Osteocyte (in vitro differentiated cells): ENCODE results near the gene GOT1. TPM values are rescaled to one million over a fixed set of nuclear protein-coding genes. Genes with fewer than 3 reads are reported as not detected.

ENCODE experiments used
- DNase-seq: peaks from one replicate; pipeline ENCODE4 v3.0.0; 2021; ENCODE audit warnings: mixed read lengths; ENCODE audit not compliant: unreplicated experiment; ENCODE audit errors: extremely low spot score
- H3K27ac Mint-ChIP-seq: one replicate; pipeline ENCODE4 v1.8.0; 2021; ENCODE audit warnings: mild to moderate bottlenecking, mixed read lengths; ENCODE audit not compliant: unreplicated experiment
- H3K27me3 Mint-ChIP-seq: one replicate; pipeline ENCODE4 v1.8.0; 2021; ENCODE audit warnings: mixed read lengths; ENCODE audit not compliant: unreplicated experiment
- H3K36me3 Mint-ChIP-seq: one replicate; pipeline ENCODE4 v1.8.0; 2021; ENCODE audit warnings: mixed read lengths; ENCODE audit not compliant: unreplicated experiment
- H3K4me1 Mint-ChIP-seq: one replicate; pipeline ENCODE4 v1.8.0; 2021; ENCODE audit warnings: mixed read lengths; ENCODE audit not compliant: unreplicated experiment
- H3K4me3 Mint-ChIP-seq: one replicate; pipeline ENCODE4 v1.8.0; 2021; ENCODE audit warnings: mild to moderate bottlenecking, moderate library complexity, mixed read lengths; ENCODE audit not compliant: unreplicated experiment
- H3K9me3 Mint-ChIP-seq: one replicate; pipeline ENCODE4 v1.8.0; 2021; ENCODE audit warnings: mixed read lengths; ENCODE audit not compliant: unreplicated experiment
- CTCF ChIP-seq: fragments of 200-600 bp; sonication (generic); IDR thresholded peaks from 2 replicates; pipeline ENCODE4 v1.5.0; 2021; ENCODE audit warnings: antibody characterized with exemption, mild to moderate bottlenecking, moderate library complexity
- total RNA-seq: library from RNA; stranded (reverse); gene quantifications from 2 replicates; pipeline ENCODE4 v1.2.1, GENCODE V29; 2021

Gene GOT1
- total RNA-seq, 1 donor from 2014 or later = 31.5 TPM

GRCh38 chr10:99412099-99412498 lies 18.3 kb downstream of the GOT1 start:
- Mint-ChIP-seq H3K36me3 (peaks cover 25% of the 10 kb centered on the region), H3K4me1 (peaks cover 5% of the 10 kb centered on the region), H3K9me3 (no peaks in the 10 kb centered on the region), H3K4me3 (no peak overlapping the region), H3K27ac (no peak overlapping the region), H3K27me3 (no peaks in the 10 kb centered on the region)
- DNase-seq = no peak
- TF ChIP-seq CTCF = no peak

- no peaks in the 10 kb centered on the region for H3K9me3 Mint-ChIP-seq
- H3K4me1 Mint-ChIP-seq = peaks cover 5% of the 10 kb centered on the region
- H3K4me3 Mint-ChIP-seq = no peak overlapping the region
- peaks cover 25% of the 10 kb centered on the region for H3K36me3 Mint-ChIP-seq
- DNase-seq = no peak
- no peak for TF ChIP-seq CTCF
- H3K27ac Mint-ChIP-seq = no peak overlapping the region
- no peaks in the 10 kb centered on the region for H3K27me3 Mint-ChIP-seq
These were observed 18.9 kb downstream of the GOT1 start for GRCh38 chr10:99411546-99411945.

- Mint-ChIP-seq H3K4me1 (peaks cover 5% of the 10 kb centered on the region), H3K9me3 (no peaks in the 10 kb centered on the region), H3K4me3 (no peak overlapping the region), H3K36me3 (peaks cover 26% of the 10 kb centered on the region), H3K27ac (no peak overlapping the region), H3K27me3 (no peaks in the 10 kb centered on the region)
- DNase-seq = no peak
- no peak for TF ChIP-seq CTCF
These were observed 19.5 kb downstream of the GOT1 start for GRCh38 chr10:99410876-99411275.

- no peaks in the 10 kb centered on the region for H3K27me3 Mint-ChIP-seq
- no peak for TF ChIP-seq CTCF
- peaks cover 29% of the 10 kb centered on the region for H3K36me3 Mint-ChIP-seq
- no peak overlapping the region for H3K27ac Mint-ChIP-seq
- H3K4me3 Mint-ChIP-seq = no peak overlapping the region
- H3K9me3 Mint-ChIP-seq = no peaks in the 10 kb centered on the region
- peaks cover 5% of the 10 kb centered on the region for H3K4me1 Mint-ChIP-seq
- no peak for DNase-seq
These were observed 20.3 kb downstream of the GOT1 start for GRCh38 chr10:99410146-99410545.

- Mint-ChIP-seq H3K4me1 (peaks cover 5% of the 10 kb centered on the region), H3K9me3 (no peaks in the 10 kb centered on the region)
These were observed 24.3 kb downstream of the GOT1 start for GRCh38 chr10:99406149-99406548.

More at GRCh38 chr10:99406149-99406548, 24.3 kb downstream of the GOT1 start:
- Mint-ChIP-seq H3K4me3 (no peak overlapping the region), H3K27ac (no peak overlapping the region), H3K36me3 (peaks cover 49% of the 10 kb centered on the region), H3K27me3 (no peaks in the 10 kb centered on the region)
- TF ChIP-seq CTCF = no peak
- DNase-seq = no peak
